HepG2 (cell line): ENCODE results near the gene NBL1. TPM values are rescaled to one million over a fixed set of nuclear protein-coding genes. Genes with fewer than 3 reads are reported as not detected.

Experiments
- AGO1 ChIP-seq: fragments of 200-400 bp; formaldehyde crosslinking; IDR thresholded peaks from 2 replicates; pipeline ENCODE4 v1.6.1; 2017; ENCODE audit warnings: mild to moderate bottlenecking, low read depth, low read length, moderate library complexity; ENCODE audit not compliant: poor library complexity, severe bottlenecking
- CSRNP2 ChIP-seq: sonication (generic); formaldehyde crosslinking; conservative IDR thresholded peaks from 2 replicates; pipeline ENCODE4 v1.8.0; 2022; ENCODE audit warnings: low read depth, missing genetic modification reagents
- NPAS2 ChIP-seq: sonication (generic); formaldehyde crosslinking; IDR thresholded peaks from 2 replicates; pipeline ENCODE4 v1.8.0; 2022; ENCODE audit warnings: mild to moderate bottlenecking, missing genetic modification reagents, borderline replicate concordance
- PRDM10 ChIP-seq: sonication (generic); formaldehyde crosslinking; IDR thresholded peaks from 2 replicates; pipeline ENCODE4 v1.4.0; 2020; ENCODE audit warnings: low read depth, missing genetic modification reagents
- SRY ChIP-seq: sonication (generic); formaldehyde crosslinking; IDR thresholded peaks from 2 replicates; pipeline ENCODE4 v1.8.0; 2022; ENCODE audit warnings: mild to moderate bottlenecking, missing genetic modification reagents
- ZBTB34 ChIP-seq: sonication (generic); formaldehyde crosslinking; IDR thresholded peaks from 2 replicates; pipeline ENCODE4 v1.8.0; 2022; ENCODE audit warnings: mild to moderate bottlenecking, missing genetic modification reagents
- ZBTB46 ChIP-seq: sonication (generic); formaldehyde crosslinking; IDR thresholded peaks from 2 replicates; pipeline ENCODE4 v1.4.0; 2020; ENCODE audit warnings: mild to moderate bottlenecking, missing genetic modification reagents, borderline replicate concordance
- ZNF784 ChIP-seq: sonication (generic); formaldehyde crosslinking; IDR thresholded peaks from 2 replicates; pipeline ENCODE4 v1.5.1; 2020; ENCODE audit warnings: missing genetic modification reagents, mild to moderate bottlenecking, borderline replicate concordance
- ZNF891 ChIP-seq: sonication (generic); formaldehyde crosslinking; IDR thresholded peaks from 2 replicates; pipeline ENCODE4 v1.5.0; 2020; ENCODE audit warnings: mild to moderate bottlenecking, missing genetic modification reagents
- polyA plus RNA-seq, 8 experiments: library from polyadenylated mRNA; depleted of rRNA in 3 of 8; stranded (reverse) in 7 of 8; unstranded in 1 of 8; fragments of >200 nt; fragmentation: Illumina TruSeq in 4 of 8; extraction: Trizol in 4 of 8; gene quantifications; 2 replicates each; pipeline versions ENCODE4 v1.2.1 to v1.2.3, GENCODE V29; 2011 to 2016; ENCODE audit warnings: low read depth in 4 of 8, missing spikeins in 1 of 8, mixed read lengths in 1 of 8; ENCODE audit not compliant: insufficient read depth in 1 of 8
- total RNA-seq, 5 experiments: library from RNA; depleted of rRNA; stranded (reverse); fragments of >200 nt; fragmentation: Illumina TruSeq; extraction: Trizol; gene quantifications; 2 replicates each; pipeline ENCODE4 v1.2.3, GENCODE V29; 2016; ENCODE audit warnings: low read depth in 1 of 5
- TF ChIP-seq, protein P1 (sequence below): sonication (generic); formaldehyde crosslinking; IDR thresholded peaks from 2 replicates; pipeline ENCODE4 v1.8.0; 2023; ENCODE audit warnings: mild to moderate bottlenecking, missing genetic modification reagents
- TF ChIP-seq, protein P2 (sequence below): sonication (generic); formaldehyde crosslinking; conservative IDR thresholded peaks from 2 replicates; pipeline ENCODE4 v1.8.0; 2022; ENCODE audit warnings: missing genetic modification reagents

The NBL1 gene
- total and polyA plus RNA-seq, 2 of the 13 experiments (the other 11 are each of a cell fraction or from before 2014, with no cell fraction given) = 2.7 to 13.8 TPM

DNA sequence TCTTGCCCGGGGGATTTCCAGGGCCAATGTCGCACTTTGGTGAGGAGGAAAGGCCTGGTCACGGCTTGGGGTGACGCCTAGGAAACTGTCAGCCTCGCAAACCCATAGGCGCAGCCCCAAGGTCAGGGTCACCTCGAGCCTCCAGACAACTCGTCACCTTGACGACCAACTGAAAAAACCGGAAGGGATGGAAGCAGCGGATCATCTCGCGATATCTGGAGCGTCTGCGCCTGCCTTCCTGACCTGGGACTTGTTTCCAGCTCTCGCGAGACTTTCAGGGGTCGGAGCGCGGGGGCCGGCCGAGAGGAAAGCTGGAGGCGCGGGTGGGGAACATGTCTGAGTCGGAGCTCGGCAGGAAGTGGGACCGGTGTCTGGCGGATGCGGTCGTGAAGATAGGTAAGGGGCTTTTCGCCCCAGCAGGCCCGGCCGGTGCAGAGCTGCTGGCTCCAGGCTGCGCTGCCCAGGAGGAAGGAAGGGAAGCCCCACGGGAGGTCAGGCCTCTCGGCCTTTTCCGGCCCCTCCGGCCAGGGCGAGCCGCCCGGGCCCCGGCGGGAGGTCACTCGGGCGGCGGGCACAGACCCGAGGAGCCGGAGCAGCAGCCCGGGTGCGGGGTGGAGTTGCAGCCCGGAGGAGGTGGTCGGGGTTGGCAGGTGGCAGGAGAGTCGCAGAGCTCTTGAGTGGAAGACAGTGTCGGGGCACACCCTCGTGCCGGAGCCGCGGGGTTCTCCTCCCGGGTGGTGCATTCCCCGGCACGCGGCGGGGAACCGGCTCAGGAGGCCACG is 47.2 kb upstream of the NBL1 start (continued):
- no peak for TF ChIP-seq NPAS2 (CRISPR knock-in tag)
- no peak; the same call in 1 of the 2 replicates for TF ChIP-seq SRY
- TF ChIP-seq ZNF784 (CRISPR knock-in tag) = no peak; the same call in 1 of the 2 replicates
- TF ChIP-seq, protein P1, sequence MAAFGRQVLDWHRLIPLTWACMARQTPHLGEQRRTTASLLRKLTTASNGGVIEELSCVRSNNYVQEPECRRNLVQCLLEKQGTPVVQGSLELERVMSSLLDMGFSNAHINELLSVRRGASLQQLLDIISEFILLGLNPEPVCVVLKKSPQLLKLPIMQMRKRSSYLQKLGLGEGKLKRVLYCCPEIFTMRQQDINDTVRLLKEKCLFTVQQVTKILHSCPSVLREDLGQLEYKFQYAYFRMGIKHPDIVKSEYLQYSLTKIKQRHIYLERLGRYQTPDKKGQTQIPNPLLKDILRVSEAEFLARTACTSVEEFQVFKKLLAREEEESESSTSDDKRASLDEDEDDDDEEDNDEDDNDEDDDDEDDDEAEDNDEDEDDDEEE (CRISPR knock-in tag) = 0 out of 2 replicates have a peak, but pooled peaks have one; percentile 21
- TF ChIP-seq ZNF891 = peak; percentile 77; the same call in 1 of the 2 replicates
- no peak for TF ChIP-seq CSRNP2 (CRISPR knock-in tag)
- no peak for TF ChIP-seq PRDM10 (CRISPR knock-in tag)
- TF ChIP-seq, protein P2, sequence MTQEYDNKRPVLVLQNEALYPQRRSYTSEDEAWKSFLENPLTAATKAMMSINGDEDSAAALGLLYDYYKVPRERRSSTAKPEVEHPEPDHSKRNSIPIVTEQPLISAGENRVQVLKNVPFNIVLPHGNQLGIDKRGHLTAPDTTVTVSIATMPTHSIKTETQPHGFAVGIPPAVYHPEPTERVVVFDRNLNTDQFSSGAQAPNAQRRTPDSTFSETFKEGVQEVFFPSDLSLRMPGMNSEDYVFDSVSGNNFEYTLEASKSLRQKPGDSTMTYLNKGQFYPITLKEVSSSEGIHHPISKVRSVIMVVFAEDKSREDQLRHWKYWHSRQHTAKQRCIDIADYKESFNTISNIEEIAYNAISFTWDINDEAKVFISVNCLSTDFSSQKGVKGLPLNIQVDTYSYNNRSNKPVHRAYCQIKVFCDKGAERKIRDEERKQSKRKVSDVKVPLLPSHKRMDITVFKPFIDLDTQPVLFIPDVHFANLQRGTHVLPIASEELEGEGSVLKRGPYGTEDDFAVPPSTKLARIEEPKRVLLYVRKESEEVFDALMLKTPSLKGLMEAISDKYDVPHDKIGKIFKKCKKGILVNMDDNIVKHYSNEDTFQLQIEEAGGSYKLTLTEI = no peak
- no peak for TF ChIP-seq ZBTB46 (CRISPR knock-in tag)
- peak; percentile 27; the same call in 1 of the 2 replicates for TF ChIP-seq ZBTB34 (CRISPR knock-in tag)
- no peak for TF ChIP-seq AGO1
